Measurements from ENCODE around the gene LCMT2.

The LCMT2 gene

GRCh38 chr15:43286074-43286473 is 44.3 kb downstream of the LCMT2 start:
- POLR2A ChIA-PET: no interaction called here

GRCh38 chr15:43285609-43286037 is 44.8 kb downstream of the LCMT2 start:
- H3K4me3 ChIP-seq (ENCODE audit: low read depth, low read length): no peak overlapping the region
- DNase-seq (ENCODE audit: low read depth, low spot score): peak; percentile 17
- ChIA-PET POLR2A (no interaction called here), CTCF (interaction anchor here (0.7 to 11.0 kb wide), 50 partner anchors 10 to 927 kb away, joined by 3 to 434 read pairs (median 5); partner anchors contain the start of genes CCNDBP1, ELL3, EPB42 and TGM5)
- TF ChIP-seq CTCF (IDR thresholded peaks at IDR 0.05; ENCODE audit: insufficient read depth, low read length, missing control alignments): peak; percentile 76

More at GRCh38 chr15:43286074-43286473, 44.3 kb downstream of the LCMT2 start:
- H3K4me3 ChIP-seq (ENCODE audit: low read depth, low read length): no peak overlapping the region
- CTCF ChIA-PET: interaction anchor here (0.7 to 11.0 kb wide), 43 partner anchors 10 to 582 kb away, joined by 3 to 434 read pairs (median 6); partner anchors contain the start of genes CCNDBP1, ELL3, EPB42 and TGM5
- DNase-seq (ENCODE audit: low read depth, low spot score): no peak
- TF ChIP-seq CTCF (IDR thresholded peaks at IDR 0.05; ENCODE audit: insufficient read depth, low read length, missing control alignments): no peak

- H3K4me3 ChIP-seq (ENCODE audit: low read depth, low read length): no peak overlapping the region
- ChIA-PET CTCF (interaction anchor here (1.0 to 11.0 kb wide), 9 partner anchors 10 to 166 kb away, joined by 3 to 434 read pairs (median 6); partner anchors contain the start of gene TGM5), POLR2A (no interaction called here)
- no peak for TF ChIP-seq CTCF (IDR thresholded peaks at IDR 0.05; ENCODE audit: insufficient read depth, low read length, missing control alignments)
- no peak for DNase-seq (ENCODE audit: low read depth, low spot score)
Observed at GRCh38 chr15:43283526-43283925, 46.8 kb downstream of the LCMT2 start.

- CTCF ChIA-PET: interaction anchor here (1.4 to 11.0 kb wide), 5 partner anchors 15 to 578 kb away, joined by 3 to 434 read pairs (median 7); partner anchors contain the start of genes CCNDBP1 and TGM5
- DNase-seq (ENCODE audit: low read depth, low spot score): no peak
- TF ChIP-seq CTCF (IDR thresholded peaks at IDR 0.05; ENCODE audit: insufficient read depth, low read length, missing control alignments): no peak
- POLR2A ChIA-PET: no interaction called here
- H3K4me3 ChIP-seq (ENCODE audit: low read depth, low read length): no peak overlapping the region
Observed at GRCh38 chr15:43281926-43282602, 48.3 kb downstream of the LCMT2 start.

- TF ChIP-seq CTCF (IDR thresholded peaks at IDR 0.05; ENCODE audit: insufficient read depth, low read length, missing control alignments): no peak
- POLR2A ChIA-PET: no interaction called here
- DNase-seq (ENCODE audit: low read depth, low spot score): no peak
- no peak overlapping the region for H3K4me3 ChIP-seq (ENCODE audit: low read depth, low read length)
- CTCF ChIA-PET: interaction anchor here (1.4 to 11.0 kb wide), 4 partner anchors 53 to 577 kb away, joined by 3 to 434 read pairs (median 5); partner anchors contain the start of gene CCNDBP1
Observed at GRCh38 chr15:43280996-43281395, 49.4 kb downstream of the LCMT2 start.

- no peak overlapping the region for H3K4me3 ChIP-seq (ENCODE audit: low read depth, low read length)
- no peak for DNase-seq (ENCODE audit: low read depth, low spot score)
- TF ChIP-seq CTCF (IDR thresholded peaks at IDR 0.05; ENCODE audit: insufficient read depth, low read length, missing control alignments): no peak
- CTCF ChIA-PET: interaction anchor here (1.1 to 11.0 kb wide), 4 partner anchors 6 to 93 kb away, joined by 3 to 434 read pairs (median 38); no protein-coding TSS in a partner anchor
- POLR2A ChIA-PET: no interaction called here
Observed at GRCh38 chr15:43279496-43279895, 50.9 kb downstream of the LCMT2 start.

Data from AG04449 (cell line).